Activated CD4-positive, alpha-beta memory T cell treated with anti-CD3 and anti-CD28 coated beads for 36 hours (primary cell): Measurements from ENCODE around the gene RRM2. TPM values are rescaled to one million over a fixed set of nuclear protein-coding genes. Genes with fewer than 3 reads are reported as not detected.

Experiments
- CTCF ChIA-PET: fragments of 350-600 bp; sonication (Branson Sonifier 250); formaldehyde crosslinking; loops from one replicate; lab custom pipeline; 2021; ENCODE audit warnings: antibody characterized with exemption, inconsistent platforms; lab: Charles Lee
- POLR2A ChIA-PET: fragments of 350-600 bp; sonication (Branson Sonifier 250); formaldehyde crosslinking; loops from one replicate; lab custom pipeline; 2021; ENCODE audit warnings: antibody characterized with exemption; lab: Charles Lee
- DNase-seq: peaks from one replicate; pipeline ENCODE4 v3.0.0-alpha.2; 2020
- H3K27ac Mint-ChIP-seq: one replicate; pipeline ENCODE4 v1.8.0; 2021; ENCODE audit warnings: mixed read lengths
- H3K27me3 Mint-ChIP-seq: one replicate; pipeline ENCODE4 v1.8.0; 2021; ENCODE audit warnings: mixed read lengths
- H3K36me3 Mint-ChIP-seq: one replicate; pipeline ENCODE4 v1.8.0; 2021; ENCODE audit warnings: mixed read lengths
- H3K4me1 Mint-ChIP-seq: one replicate; pipeline ENCODE4 v1.8.0; 2021; ENCODE audit warnings: low read depth, mixed read lengths
- H3K4me3 Mint-ChIP-seq: one replicate; pipeline ENCODE4 v1.8.0; 2021; ENCODE audit warnings: mild to moderate bottlenecking, mixed read lengths
- H3K9me3 Mint-ChIP-seq: one replicate; pipeline ENCODE4 v1.8.0; 2021; ENCODE audit warnings: mixed read lengths
- intact Hi-C: fragments of 100-400 bp; cut with micrococcal nuclease; formaldehyde crosslinking; loops from one replicate; pipeline ENCODE4 v1.15.1; 2023
- total RNA-seq, 2 experiments: library from RNA; stranded (reverse); gene quantifications; one replicate each; pipeline ENCODE4 v1.2.3, GENCODE V29; 2021

The RRM2 gene
- total RNA-seq, 2 experiments from 2014 or later, result 523 to 528 TPM

DNA sequence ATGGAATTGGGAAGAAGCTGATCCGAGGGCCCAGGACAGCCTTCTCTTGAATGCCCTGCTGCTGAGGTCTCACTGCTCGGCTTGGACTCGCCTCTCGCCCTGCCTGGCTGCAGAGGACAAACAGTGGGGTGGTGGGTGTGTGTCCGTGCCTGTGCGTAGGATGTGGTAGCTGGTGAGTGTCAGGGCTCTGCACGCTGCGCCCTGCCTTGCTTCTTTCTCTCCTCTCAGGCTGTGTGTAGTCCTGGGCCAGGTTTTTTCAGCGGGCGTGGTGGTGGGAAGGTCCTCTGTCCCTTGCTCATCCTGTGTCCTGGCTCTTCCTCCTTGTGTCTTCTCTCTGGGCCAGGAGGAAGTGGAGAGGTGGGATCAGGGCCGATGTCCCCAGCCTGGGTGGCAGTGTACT lies 44.8 kb downstream of the RRM2 start:
- Mint-ChIP-seq H3K4me1 (peaks cover 3% of the 10 kb centered on the region), H3K4me3 (no peak overlapping the region), H3K27ac (no peak overlapping the region), H3K36me3 (peaks cover 6% of the 10 kb centered on the region), H3K27me3 (no peaks in the 10 kb centered on the region), H3K9me3 (no peaks in the 10 kb centered on the region)
- no peak for DNase-seq
- intact Hi-C loops, result no loop called here
- POLR2A ChIA-PET, result no interaction called here
- CTCF ChIA-PET, result no interaction called here

DNA sequence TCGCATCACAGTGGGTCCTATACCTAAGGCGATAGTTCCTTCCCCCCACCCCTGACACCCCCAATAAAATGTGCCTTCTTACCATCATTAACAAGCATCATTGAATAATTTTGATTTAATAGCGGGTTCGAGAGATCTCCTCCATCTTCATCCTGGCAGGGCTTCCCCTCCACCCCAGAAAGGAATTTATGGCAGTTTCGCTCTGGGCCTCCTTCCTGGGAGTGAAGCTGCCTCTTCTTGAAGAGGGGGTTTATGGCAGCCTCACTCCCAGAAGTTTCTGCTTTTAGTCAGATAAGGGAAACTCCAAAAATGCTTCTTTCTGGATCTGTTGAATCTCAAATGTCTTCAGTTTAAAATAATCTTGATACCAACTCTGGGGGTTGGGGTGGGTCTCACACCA lies 45.7 kb downstream of the RRM2 start:
- POLR2A ChIA-PET, result no interaction called here
- CTCF ChIA-PET, result no interaction called here
- no peaks in the 10 kb centered on the region for H3K9me3 Mint-ChIP-seq
- peaks cover 3% of the 10 kb centered on the region for H3K4me1 Mint-ChIP-seq
- H3K27me3 Mint-ChIP-seq, result no peaks in the 10 kb centered on the region
- no peak overlapping the region for H3K27ac Mint-ChIP-seq
- DNase-seq, result no peak
- H3K4me3 Mint-ChIP-seq, result no peak overlapping the region
- intact Hi-C loops, result no loop called here
- peaks cover 10% of the 10 kb centered on the region for H3K36me3 Mint-ChIP-seq

DNA sequence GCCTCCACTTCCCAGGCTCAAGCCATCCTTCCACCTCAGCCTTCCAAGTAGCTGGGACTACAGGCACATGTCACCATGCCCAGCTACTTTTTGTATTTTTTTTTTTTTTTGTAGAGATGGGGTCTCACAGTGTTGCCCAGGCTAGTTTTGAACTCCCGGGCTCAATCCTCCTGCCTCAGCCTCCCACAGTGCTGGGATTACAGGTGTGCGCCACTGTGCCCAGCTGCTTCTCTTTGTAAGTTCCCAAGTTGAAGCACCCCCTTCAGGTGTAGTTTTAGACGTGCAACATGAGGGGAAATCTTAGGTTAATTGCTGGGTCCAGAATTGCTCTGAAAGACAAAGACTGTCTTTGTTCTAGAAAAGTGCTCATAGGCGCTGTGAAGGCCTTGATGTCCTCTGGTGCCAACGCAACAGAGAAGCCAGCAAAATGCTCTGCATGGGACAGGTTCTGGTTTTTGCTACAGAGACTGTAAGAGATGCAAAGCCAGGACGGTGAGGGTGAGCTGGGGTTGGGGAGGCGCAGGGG lies 46.6 kb downstream of the RRM2 start:
- no peak for DNase-seq
- ChIA-PET POLR2A (no interaction called here), CTCF (no interaction called here)
- H3K27me3 Mint-ChIP-seq, result no peaks in the 10 kb centered on the region
- H3K27ac Mint-ChIP-seq, result no peak overlapping the region
- no peaks in the 10 kb centered on the region for H3K4me1 Mint-ChIP-seq
- intact Hi-C loops, result no loop called here
- H3K9me3 Mint-ChIP-seq, result no peaks in the 10 kb centered on the region
- H3K4me3 Mint-ChIP-seq, result no peak overlapping the region
- H3K36me3 Mint-ChIP-seq, result peaks cover 13% of the 10 kb centered on the region

DNA sequence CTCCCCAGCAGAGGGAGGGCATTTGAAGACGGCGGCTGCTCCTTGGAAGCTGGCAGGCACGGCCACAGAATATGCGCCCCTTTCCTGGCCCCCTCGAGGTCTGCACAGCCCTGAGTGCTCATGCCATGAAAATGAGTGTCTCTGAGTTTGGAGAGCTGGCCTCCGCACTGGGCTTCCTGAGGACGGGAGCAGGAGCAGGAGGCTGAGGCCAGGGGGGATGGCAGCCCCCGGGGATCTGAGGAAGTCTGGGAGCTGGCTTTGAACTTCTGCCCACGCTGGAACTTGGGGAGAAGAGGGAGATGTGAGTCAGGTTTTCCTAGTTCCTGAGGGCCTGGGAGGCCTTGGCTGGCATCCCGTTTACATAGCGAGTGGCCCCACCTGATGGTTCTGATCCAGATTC lies 47.0 kb downstream of the RRM2 start:
- H3K27me3 Mint-ChIP-seq, result no peaks in the 10 kb centered on the region
- ChIA-PET POLR2A (no interaction called here), CTCF (no interaction called here)
- peaks cover 13% of the 10 kb centered on the region for H3K36me3 Mint-ChIP-seq
- H3K9me3 Mint-ChIP-seq, result no peaks in the 10 kb centered on the region
- no peak overlapping the region for H3K4me3 Mint-ChIP-seq
- H3K4me1 Mint-ChIP-seq, result no peaks in the 10 kb centered on the region
- H3K27ac Mint-ChIP-seq, result no peak overlapping the region
- intact Hi-C loops, result no loop called here
- DNase-seq, result no peak

DNA sequence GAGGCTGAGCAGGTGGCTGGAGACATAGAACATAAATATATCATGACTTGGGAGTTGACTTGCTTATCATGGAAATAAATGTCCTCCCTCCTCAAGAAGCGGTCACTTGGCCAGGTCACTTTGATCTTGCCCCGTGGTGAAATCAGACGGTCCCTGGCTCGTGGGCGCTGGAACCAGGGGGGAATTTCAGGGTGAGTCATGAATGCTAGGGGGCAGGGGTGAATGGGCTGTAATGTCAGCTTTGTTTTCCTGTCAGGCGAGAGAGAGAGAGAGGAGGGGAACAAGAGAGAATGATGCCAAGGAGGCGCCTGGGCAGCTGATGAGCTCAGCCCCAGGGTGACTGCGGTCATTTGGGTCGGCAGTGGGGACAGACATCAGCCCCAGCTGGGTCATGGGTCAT lies 47.7 kb downstream of the RRM2 start:
- ChIA-PET POLR2A (no interaction called here), CTCF (no interaction called here)
- no peak for DNase-seq
- Mint-ChIP-seq H3K36me3 (peaks cover 13% of the 10 kb centered on the region), H3K9me3 (no peaks in the 10 kb centered on the region), H3K27ac (no peak overlapping the region), H3K27me3 (no peaks in the 10 kb centered on the region), H3K4me3 (no peak overlapping the region), H3K4me1 (no peaks in the 10 kb centered on the region)
- intact Hi-C loops, result no loop called here

DNA sequence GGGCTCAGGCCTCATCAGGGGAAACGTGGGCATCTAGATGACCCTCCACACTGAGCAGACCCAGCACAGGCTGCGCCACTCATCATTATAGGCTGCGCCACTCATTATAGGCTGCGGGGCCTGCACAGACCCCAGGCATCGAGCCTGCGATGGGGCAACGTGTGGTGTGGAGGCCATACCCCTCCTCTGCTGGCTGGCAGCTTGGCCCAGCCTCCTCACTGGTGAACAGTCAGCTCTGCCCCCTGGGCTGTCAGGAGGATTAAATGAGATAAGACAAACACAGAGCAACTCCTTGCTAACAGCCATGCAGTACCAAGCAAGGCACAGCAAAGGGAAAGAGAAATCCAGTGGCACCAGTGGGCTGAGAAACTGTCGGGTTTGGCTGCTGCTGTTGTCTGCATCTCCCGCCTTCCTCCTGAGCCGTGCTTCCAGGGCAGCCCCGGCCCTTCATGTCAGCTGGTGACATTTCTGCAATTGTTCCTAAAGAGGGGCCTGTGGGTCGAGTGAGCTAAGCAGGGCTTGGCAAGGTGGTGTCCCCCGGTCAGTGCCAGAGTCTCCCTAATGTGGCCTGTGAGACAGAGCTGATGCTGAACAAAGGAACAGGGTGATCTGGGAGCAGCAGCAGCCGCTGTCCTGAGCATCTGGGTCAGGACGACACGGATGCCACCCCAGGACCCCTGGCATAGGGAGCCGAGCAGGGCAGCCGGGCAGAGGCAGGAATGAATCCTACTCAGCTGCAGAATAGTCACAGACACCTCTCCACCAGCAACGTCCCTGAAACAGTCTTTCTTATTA lies 48.7 kb downstream of the RRM2 start:
- Mint-ChIP-seq H3K36me3 (peaks cover 13% of the 10 kb centered on the region), H3K9me3 (no peaks in the 10 kb centered on the region), H3K4me1 (no peaks in the 10 kb centered on the region), H3K27ac (no peak overlapping the region), H3K4me3 (no peak overlapping the region), H3K27me3 (no peaks in the 10 kb centered on the region)
- intact Hi-C loops, result no loop called here
- ChIA-PET POLR2A (no interaction called here), CTCF (interaction anchor here (1.3 kb wide), 1 partner anchor 264 kb away, joined by 3 read pairs; no protein-coding TSS in a partner anchor)
- DNase-seq, result no peak

DNA sequence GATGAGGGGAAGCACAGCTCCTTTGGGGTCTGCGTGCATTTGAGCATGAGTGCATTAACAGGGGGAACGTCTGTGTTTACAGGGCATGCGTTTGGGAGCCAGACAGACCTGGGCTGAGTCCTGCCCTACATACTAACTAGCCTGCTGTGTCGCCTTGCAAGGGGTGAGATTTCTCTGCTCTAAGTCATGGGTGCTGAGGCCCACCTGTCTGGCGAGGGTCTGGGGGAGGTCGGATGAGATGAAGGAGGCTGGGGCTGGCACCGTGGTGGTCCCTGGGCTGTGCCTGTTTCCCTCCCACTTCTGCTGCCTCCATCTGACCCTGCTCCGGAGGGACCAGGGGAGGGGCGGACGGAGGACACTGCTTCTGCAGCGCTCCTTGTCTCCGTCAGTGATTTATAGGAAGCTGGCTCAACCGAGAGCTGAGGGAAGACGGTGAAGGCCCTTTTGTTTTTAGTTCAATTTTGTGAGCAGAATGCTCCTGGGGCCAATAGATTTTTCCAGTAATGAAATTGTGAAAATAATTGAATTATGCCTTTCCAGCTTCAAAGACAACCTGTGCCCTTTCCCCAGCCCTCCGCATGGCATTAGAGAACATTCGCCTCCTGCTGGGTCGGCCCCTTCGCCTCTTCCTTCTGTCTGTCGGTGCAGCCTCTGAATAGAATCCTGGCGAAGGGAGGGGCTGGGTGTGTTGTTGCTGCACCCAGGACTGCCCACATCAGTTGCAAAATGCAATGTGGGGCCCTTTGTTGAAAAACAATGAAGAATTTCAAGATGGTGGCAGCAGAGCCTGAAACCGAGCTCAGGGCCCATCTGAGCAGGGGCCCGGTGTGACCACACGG lies 49.7 kb downstream of the RRM2 start:
- DNase-seq, result no peak
- H3K27me3 Mint-ChIP-seq, result no peaks in the 10 kb centered on the region
- CTCF ChIA-PET, result interaction anchor here (0.8 to 1.3 kb wide), 2 partner anchors 263 kb away, joined by 3 to 4 read pairs; no protein-coding TSS in a partner anchor
- no peaks in the 10 kb centered on the region for H3K9me3 Mint-ChIP-seq
- POLR2A ChIA-PET, result no interaction called here
- intact Hi-C loops, result no loop called here
- peaks cover 14% of the 10 kb centered on the region for H3K36me3 Mint-ChIP-seq
- H3K4me1 Mint-ChIP-seq, result no peaks in the 10 kb centered on the region
- no peak overlapping the region for H3K27ac Mint-ChIP-seq
- no peak overlapping the region for H3K4me3 Mint-ChIP-seq

DNA sequence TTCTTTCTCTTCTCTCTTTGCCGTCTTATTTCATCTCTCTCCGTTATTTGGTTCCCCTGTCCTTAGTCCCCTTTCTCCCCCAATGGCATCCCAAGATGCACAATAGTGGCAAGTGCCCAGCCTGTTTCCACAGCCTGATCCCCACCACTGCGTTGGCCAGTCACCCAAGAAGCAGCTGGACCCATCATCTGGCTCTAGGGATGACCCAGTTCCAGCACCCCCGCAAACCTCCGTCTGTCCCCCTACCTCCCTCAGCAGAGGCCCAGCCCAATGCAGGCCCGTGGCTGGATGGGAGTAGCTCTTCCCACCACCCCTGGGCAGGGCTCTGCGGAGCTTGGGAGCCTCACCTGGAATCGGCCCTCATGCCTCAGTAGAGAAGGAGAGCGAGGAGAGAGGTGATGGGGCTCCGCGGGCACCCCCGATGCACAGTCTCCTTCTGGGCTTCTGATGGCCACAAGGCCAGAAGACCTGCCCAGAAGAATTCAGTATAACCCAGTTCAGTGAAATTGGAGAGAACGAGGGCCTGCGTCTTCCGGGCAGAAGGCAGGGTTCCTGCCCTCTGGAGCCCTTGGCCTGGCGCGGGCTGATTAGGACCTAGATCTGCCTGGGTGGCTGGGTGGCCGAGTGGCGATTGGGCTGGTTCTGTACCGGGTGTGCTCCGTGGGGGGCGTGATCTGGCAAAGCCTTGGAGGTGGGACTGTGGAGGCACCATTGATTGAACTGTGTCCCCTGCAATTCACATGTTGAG lies 50.9 kb downstream of the RRM2 start:
- POLR2A ChIA-PET, result no interaction called here
- H3K27me3 Mint-ChIP-seq, result no peaks in the 10 kb centered on the region

DNA sequence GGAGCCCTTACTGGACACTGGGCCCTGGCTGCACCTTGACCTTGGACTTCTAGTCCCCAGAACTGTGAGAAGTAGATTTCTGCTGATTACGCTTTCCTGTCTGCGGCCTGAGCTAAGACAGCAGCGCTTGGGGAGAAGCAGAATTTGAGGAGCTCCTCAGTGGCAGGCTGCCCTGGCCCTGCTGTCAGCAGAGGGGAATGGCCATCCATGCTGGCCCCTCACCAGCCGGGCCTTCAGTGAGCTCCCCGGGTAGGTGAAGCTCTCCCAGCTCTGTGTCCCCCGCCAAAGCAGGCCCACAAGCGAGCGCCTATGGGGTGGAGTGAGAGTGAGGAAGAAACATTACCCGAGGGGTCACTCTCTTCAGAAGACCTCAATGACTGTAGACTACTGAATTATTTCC lies 51.6 kb downstream of the RRM2 start:
- H3K4me3 Mint-ChIP-seq, result no peak overlapping the region
- H3K27me3 Mint-ChIP-seq, result no peaks in the 10 kb centered on the region
- no peaks in the 10 kb centered on the region for H3K4me1 Mint-ChIP-seq
- no peak overlapping the region for H3K27ac Mint-ChIP-seq
- ChIA-PET CTCF (interaction anchor here (0.8 kb wide), 1 partner anchor 235 kb away, joined by 3 read pairs; no protein-coding TSS in a partner anchor), POLR2A (no interaction called here)
- intact Hi-C loops, result no loop called here
- no peaks in the 10 kb centered on the region for H3K9me3 Mint-ChIP-seq
- DNase-seq, result no peak
- H3K36me3 Mint-ChIP-seq, result peaks cover 14% of the 10 kb centered on the region

More for the DNA sequence above, 50.9 kb downstream of the RRM2 start:
- CTCF ChIA-PET, result interaction anchor here (0.6 to 0.8 kb wide), 2 partner anchors 20 to 262 kb away, joined by 3 to 4 read pairs; no protein-coding TSS in a partner anchor
- Mint-ChIP-seq H3K27ac (no peak overlapping the region), H3K4me1 (no peaks in the 10 kb centered on the region), H3K36me3 (peaks cover 14% of the 10 kb centered on the region), H3K4me3 (no peak overlapping the region), H3K9me3 (no peaks in the 10 kb centered on the region)
- intact Hi-C loops, result no loop called here
- DNase-seq, result no peak

DNA sequence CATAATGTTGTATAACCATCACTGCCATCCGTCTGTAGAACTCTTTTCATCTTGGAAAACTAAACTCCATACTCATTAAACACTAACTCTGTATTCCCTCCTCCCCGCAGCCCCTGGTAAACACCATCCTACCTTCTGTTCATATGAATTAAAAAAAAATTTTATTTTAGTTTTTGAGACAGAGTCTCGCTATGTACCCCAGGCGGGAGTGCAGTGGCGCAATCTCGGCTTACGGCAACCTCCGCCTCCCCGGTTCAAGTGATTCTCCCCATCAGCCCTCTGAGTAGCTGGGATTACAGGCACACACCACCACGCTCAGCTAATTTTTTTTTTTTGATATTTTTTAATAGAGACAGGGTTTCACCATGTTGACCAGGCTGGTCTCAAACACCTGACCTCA lies 52.9 kb downstream of the RRM2 start:
- no peak overlapping the region for H3K4me3 Mint-ChIP-seq
- H3K4me1 Mint-ChIP-seq, result no peaks in the 10 kb centered on the region
- H3K27ac Mint-ChIP-seq, result no peak overlapping the region
- no peaks in the 10 kb centered on the region for H3K27me3 Mint-ChIP-seq
- ChIA-PET POLR2A (no interaction called here), CTCF (no interaction called here)
- DNase-seq, result no peak
- intact Hi-C loops, result no loop called here
- H3K9me3 Mint-ChIP-seq, result no peaks in the 10 kb centered on the region
- H3K36me3 Mint-ChIP-seq, result peaks cover 14% of the 10 kb centered on the region

DNA sequence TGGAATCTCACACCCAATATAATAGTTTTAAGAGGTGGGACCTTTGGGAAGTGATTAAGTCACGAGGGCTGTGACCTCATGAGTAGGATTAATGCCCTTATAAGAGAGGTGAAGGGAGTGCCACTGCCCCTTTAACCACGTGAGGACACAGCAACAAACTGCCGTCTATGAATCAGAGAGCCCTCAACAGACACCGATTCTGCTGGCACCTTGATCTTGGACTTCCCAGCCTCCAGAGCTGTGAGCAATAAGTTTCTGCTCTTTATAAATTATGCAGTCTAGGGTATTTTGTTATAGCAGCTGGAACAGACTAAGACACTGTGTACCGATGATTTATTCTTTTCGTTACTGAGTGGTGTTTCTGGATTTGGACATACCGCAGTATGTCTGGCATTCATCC lies 56.2 kb downstream of the RRM2 start:
- ChIA-PET CTCF (no interaction called here), POLR2A (no interaction called here)
- intact Hi-C loops, result no loop called here
- Mint-ChIP-seq H3K27ac (no peak overlapping the region), H3K36me3 (peaks cover 7% of the 10 kb centered on the region), H3K27me3 (no peaks in the 10 kb centered on the region), H3K4me3 (no peak overlapping the region), H3K9me3 (peaks cover 7% of the 10 kb centered on the region), H3K4me1 (no peaks in the 10 kb centered on the region)
- no peak for DNase-seq

DNA sequence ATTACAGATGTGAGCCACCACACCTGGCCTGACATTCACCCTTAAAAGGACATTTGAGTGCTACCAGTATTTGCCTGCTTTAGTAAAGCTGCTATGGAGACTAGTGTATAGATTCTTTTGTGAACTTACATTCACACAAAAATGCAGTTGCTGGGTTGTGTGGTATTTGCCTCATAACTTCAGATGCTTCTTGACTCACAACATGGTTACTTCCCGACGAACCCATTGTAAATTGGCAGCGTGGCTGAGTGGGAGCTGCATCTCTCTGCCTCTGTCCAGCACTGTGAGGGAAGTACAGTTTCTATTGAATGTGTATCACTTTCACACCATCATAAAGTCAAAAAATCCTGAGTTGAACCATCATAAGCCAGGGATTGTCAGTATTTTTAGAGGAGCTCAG lies 56.9 kb downstream of the RRM2 start:
- POLR2A ChIA-PET, result no interaction called here
- Mint-ChIP-seq H3K27me3 (no peaks in the 10 kb centered on the region), H3K9me3 (peaks cover 7% of the 10 kb centered on the region), H3K36me3 (peaks cover 8% of the 10 kb centered on the region), H3K4me1 (no peaks in the 10 kb centered on the region), H3K27ac (no peak overlapping the region), H3K4me3 (no peak overlapping the region)
- intact Hi-C loops, result no loop called here
- no peak for DNase-seq
- CTCF ChIA-PET, result interaction anchor here (0.9 kb wide), 1 partner anchor 187 kb away, joined by 3 read pairs; no protein-coding TSS in a partner anchor
